Activated CD8-positive, alpha-beta T cell treated with anti-CD3 and anti-CD28 coated beads for 36 hours (primary cell): ENCODE measurements around the gene MAPK8IP3. TPM values are rescaled to one million over a fixed set of nuclear protein-coding genes. Genes with fewer than 3 reads are reported as not detected.

ENCODE experiments used
- ATAC-seq: fragments of 200-7000 bp; cut with Tn5 transposase; one replicate; pipeline ENCODE4 v1.10.0; 2021; ENCODE audit warnings: mild to moderate bottlenecking, moderate library complexity
- CTCF ChIA-PET: fragments of 350-600 bp; sonication (Branson Sonifier 250); formaldehyde crosslinking; loops from one replicate; lab custom pipeline; 2021; ENCODE audit warnings: antibody characterized with exemption; lab: Charles Lee
- POLR2A ChIA-PET: fragments of 350-600 bp; sonication (Branson Sonifier 250); formaldehyde crosslinking; loops from one replicate; lab custom pipeline; 2021; ENCODE audit warnings: antibody characterized with exemption; lab: Charles Lee
- DNase-seq: peaks from one replicate; pipeline ENCODE4 v3.0.0-alpha.2; 2020
- H3K27ac Mint-ChIP-seq: one replicate; pipeline ENCODE4 v1.8.0; 2021; ENCODE audit warnings: mild to moderate bottlenecking, mixed read lengths
- H3K27me3 Mint-ChIP-seq: one replicate; pipeline ENCODE4 v1.8.0; 2021; ENCODE audit warnings: mixed read lengths
- H3K36me3 Mint-ChIP-seq: one replicate; pipeline ENCODE4 v1.8.0; 2021; ENCODE audit warnings: low read depth, mixed read lengths
- H3K4me1 Mint-ChIP-seq: one replicate; pipeline ENCODE4 v1.8.0; 2021; ENCODE audit warnings: low read depth, mixed read lengths
- H3K4me3 Mint-ChIP-seq: one replicate; pipeline ENCODE4 v1.8.0; 2021; ENCODE audit warnings: mild to moderate bottlenecking, moderate library complexity, mixed read lengths
- H3K9me3 Mint-ChIP-seq: one replicate; pipeline ENCODE4 v1.8.0; 2021; ENCODE audit warnings: mixed read lengths
- CTCF ChIP-seq: fragments of 200-600 bp; IDR thresholded peaks from one replicate; pipeline ENCODE4 v1.8.0; 2022; ENCODE audit warnings: antibody characterized with exemption, mild to moderate bottlenecking
- intact Hi-C: fragments of 100-400 bp; cut with micrococcal nuclease; formaldehyde crosslinking; loops from one replicate; pipeline ENCODE4 v1.10.0; 2022
- total RNA-seq, 2 experiments: library from RNA; stranded (reverse); gene quantifications; one replicate each; pipeline ENCODE4 v1.2.3, GENCODE V29; 2021

The MAPK8IP3 gene
- total RNA-seq, 2 experiments from 2014 or later = 58.4 to 65.1 TPM

GRCh38 chr16:1740781-1741490 is 34.9 kb downstream of the MAPK8IP3 start:
- Mint-ChIP-seq H3K4me3 (no peak overlapping the region), H3K9me3 (no peaks in the 10 kb centered on the region), H3K27me3 (no peaks in the 10 kb centered on the region), H3K36me3 (no peaks in the 10 kb centered on the region), H3K27ac (no peak overlapping the region), H3K4me1 (no peaks in the 10 kb centered on the region)
- POLR2A ChIA-PET = no interaction called here
- ATAC-seq (no peak), DNase-seq (no peak)
- CTCF ChIA-PET = no interaction called here
- TF ChIP-seq CTCF = no peak
- intact Hi-C loops = no loop called here

GRCh38 chr16:1741553-1742165 is 35.7 kb downstream of the MAPK8IP3 start:
- no peak for ATAC-seq
- no peaks in the 10 kb centered on the region for H3K27me3 Mint-ChIP-seq
- no peak overlapping the region for H3K27ac Mint-ChIP-seq
- no peak overlapping the region for H3K4me3 Mint-ChIP-seq
- intact Hi-C loops = no loop called here
- CTCF ChIA-PET = no interaction called here
- no peaks in the 10 kb centered on the region for H3K36me3 Mint-ChIP-seq
- no peak for TF ChIP-seq CTCF
- DNase-seq = no peak
- H3K9me3 Mint-ChIP-seq = no peaks in the 10 kb centered on the region
- H3K4me1 Mint-ChIP-seq = no peaks in the 10 kb centered on the region
- POLR2A ChIA-PET = no interaction called here

- no peaks in the 10 kb centered on the region for H3K4me1 Mint-ChIP-seq
- no peaks in the 10 kb centered on the region for H3K36me3 Mint-ChIP-seq
- no peak for TF ChIP-seq CTCF
- intact Hi-C loops = no loop called here
- CTCF ChIA-PET = interaction anchor here (0.8 kb wide), 1 partner anchor 20 kb away, joined by 3 read pairs; no protein-coding TSS in a partner anchor
- no peak overlapping the region for H3K27ac Mint-ChIP-seq
- no peak for DNase-seq
- POLR2A ChIA-PET = no interaction called here
- no peak overlapping the region for H3K4me3 Mint-ChIP-seq
- no peaks in the 10 kb centered on the region for H3K9me3 Mint-ChIP-seq
- ATAC-seq = no peak
- no peaks in the 10 kb centered on the region for H3K27me3 Mint-ChIP-seq
These were observed 37.7 kb downstream of the MAPK8IP3 start for GRCh38 chr16:1743376-1744337.

GRCh38 chr16:1744338-1744840 is 38.4 kb downstream of the MAPK8IP3 start:
- H3K36me3 Mint-ChIP-seq = no peaks in the 10 kb centered on the region
- H3K27ac Mint-ChIP-seq = no peak overlapping the region
- ChIA-PET CTCF (interaction anchor here (0.8 kb wide), 1 partner anchor 21 kb away, joined by 3 read pairs; no protein-coding TSS in a partner anchor), POLR2A (no interaction called here)
- H3K4me1 Mint-ChIP-seq = no peaks in the 10 kb centered on the region
- intact Hi-C loops = no loop called here
- no peak overlapping the region for H3K4me3 Mint-ChIP-seq
- H3K27me3 Mint-ChIP-seq = no peaks in the 10 kb centered on the region
- no peak for TF ChIP-seq CTCF
- DNase-seq = no peak
- no peak for ATAC-seq
- no peaks in the 10 kb centered on the region for H3K9me3 Mint-ChIP-seq
